HFFc6 (cell line): ENCODE results near the gene CAPN13. TPM values are rescaled to one million over a fixed set of nuclear protein-coding genes. Genes with fewer than 3 reads are reported as not detected.

Experiments used
- DNase-seq: peaks from one replicate; pipeline ENCODE4 v3.0.0-alpha.2; 2018
- H3K27ac Mint-ChIP-seq: 2 replicates; pipeline ENCODE4 v1.8.0; 2020; ENCODE audit warnings: mild to moderate bottlenecking, mixed read lengths
- H3K27me3 Mint-ChIP-seq: 2 replicates; pipeline ENCODE4 v1.8.0; 2021; ENCODE audit warnings: mild to moderate bottlenecking, moderate library complexity, mixed read lengths; ENCODE audit not compliant: insufficient read depth
- H3K36me3 Mint-ChIP-seq: 2 replicates; pipeline ENCODE4 v1.8.0; 2021; ENCODE audit warnings: low read depth, mixed read lengths
- H3K4me1 Mint-ChIP-seq: 2 replicates; pipeline ENCODE4 v1.8.0; 2020; ENCODE audit warnings: low read depth, mixed read lengths
- H3K4me3 Mint-ChIP-seq: 2 replicates; pipeline ENCODE4 v1.8.0; 2020; ENCODE audit warnings: mild to moderate bottlenecking, moderate library complexity, mixed read lengths
- H3K9me3 Mint-ChIP-seq: 2 replicates; pipeline ENCODE4 v1.8.0; 2020; ENCODE audit warnings: mild to moderate bottlenecking, mixed read lengths
- long read RNA-seq: library from polyadenylated mRNA; unstranded; transcript quantifications from one replicate; pipeline ENCODE4 v2.0.0, GENCODE V29; 2019
- total RNA-seq, 6 experiments: library from RNA; stranded (reverse); fragmentation: NEBNext Ultra II Directional; extraction: Animal tissue kit (Norgen Biotek cat#: 25700); gene quantifications; 2 replicates in 1 of 6; 3 replicates in 5 of 6; pipeline ENCODE4 v1.2.3, GENCODE V29; 2021
- TF ChIP-seq, protein P1 (sequence below): fragments of 200-600 bp; sonication (generic); IDR thresholded peaks from 2 replicates; pipeline ENCODE4 v1.5.0; 2021; ENCODE audit warnings: antibody characterized with exemption, mild to moderate bottlenecking

The CAPN13 gene, protein sequence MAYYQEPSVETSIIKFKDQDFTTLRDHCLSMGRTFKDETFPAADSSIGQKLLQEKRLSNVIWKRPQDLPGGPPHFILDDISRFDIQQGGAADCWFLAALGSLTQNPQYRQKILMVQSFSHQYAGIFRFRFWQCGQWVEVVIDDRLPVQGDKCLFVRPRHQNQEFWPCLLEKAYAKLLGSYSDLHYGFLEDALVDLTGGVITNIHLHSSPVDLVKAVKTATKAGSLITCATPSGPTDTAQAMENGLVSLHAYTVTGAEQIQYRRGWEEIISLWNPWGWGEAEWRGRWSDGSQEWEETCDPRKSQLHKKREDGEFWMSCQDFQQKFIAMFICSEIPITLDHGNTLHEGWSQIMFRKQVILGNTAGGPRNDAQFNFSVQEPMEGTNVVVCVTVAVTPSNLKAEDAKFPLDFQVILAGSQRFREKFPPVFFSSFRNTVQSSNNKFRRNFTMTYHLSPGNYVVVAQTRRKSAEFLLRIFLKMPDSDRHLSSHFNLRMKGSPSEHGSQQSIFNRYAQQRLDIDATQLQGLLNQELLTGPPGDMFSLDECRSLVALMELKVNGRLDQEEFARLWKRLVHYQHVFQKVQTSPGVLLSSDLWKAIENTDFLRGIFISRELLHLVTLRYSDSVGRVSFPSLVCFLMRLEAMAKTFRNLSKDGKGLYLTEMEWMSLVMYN
- total RNA-seq = not detected
- long read RNA-seq = 0 reads

GRCh38 chr2:30807249-30807648 is at the start of gene CAPN13:
Gene CAPN13, minus strand, starts transcription at chr2:30807446. Its CDS starts 20,121 bp downstream, at chr2:30787325.
- H3K9me3 Mint-ChIP-seq = peaks cover 2% of the 10 kb centered on the region; the same call in 1 of the 2 replicates
- TF ChIP-seq, protein P1, sequence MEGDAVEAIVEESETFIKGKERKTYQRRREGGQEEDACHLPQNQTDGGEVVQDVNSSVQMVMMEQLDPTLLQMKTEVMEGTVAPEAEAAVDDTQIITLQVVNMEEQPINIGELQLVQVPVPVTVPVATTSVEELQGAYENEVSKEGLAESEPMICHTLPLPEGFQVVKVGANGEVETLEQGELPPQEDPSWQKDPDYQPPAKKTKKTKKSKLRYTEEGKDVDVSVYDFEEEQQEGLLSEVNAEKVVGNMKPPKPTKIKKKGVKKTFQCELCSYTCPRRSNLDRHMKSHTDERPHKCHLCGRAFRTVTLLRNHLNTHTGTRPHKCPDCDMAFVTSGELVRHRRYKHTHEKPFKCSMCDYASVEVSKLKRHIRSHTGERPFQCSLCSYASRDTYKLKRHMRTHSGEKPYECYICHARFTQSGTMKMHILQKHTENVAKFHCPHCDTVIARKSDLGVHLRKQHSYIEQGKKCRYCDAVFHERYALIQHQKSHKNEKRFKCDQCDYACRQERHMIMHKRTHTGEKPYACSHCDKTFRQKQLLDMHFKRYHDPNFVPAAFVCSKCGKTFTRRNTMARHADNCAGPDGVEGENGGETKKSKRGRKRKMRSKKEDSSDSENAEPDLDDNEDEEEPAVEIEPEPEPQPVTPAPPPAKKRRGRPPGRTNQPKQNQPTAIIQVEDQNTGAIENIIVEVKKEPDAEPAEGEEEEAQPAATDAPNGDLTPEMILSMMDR = no peak
- no peaks in the 10 kb centered on the region; the same call in none of the 2 replicates for H3K27me3 Mint-ChIP-seq
- no peaks in the 10 kb centered on the region for H3K36me3 Mint-ChIP-seq
- H3K27ac Mint-ChIP-seq = no peak within 1 kb of the TSS
- DNase-seq = no peak
- no peaks in the 10 kb centered on the region for H3K4me1 Mint-ChIP-seq
- H3K4me3 Mint-ChIP-seq = no peak within 1 kb of the TSS

DNA sequence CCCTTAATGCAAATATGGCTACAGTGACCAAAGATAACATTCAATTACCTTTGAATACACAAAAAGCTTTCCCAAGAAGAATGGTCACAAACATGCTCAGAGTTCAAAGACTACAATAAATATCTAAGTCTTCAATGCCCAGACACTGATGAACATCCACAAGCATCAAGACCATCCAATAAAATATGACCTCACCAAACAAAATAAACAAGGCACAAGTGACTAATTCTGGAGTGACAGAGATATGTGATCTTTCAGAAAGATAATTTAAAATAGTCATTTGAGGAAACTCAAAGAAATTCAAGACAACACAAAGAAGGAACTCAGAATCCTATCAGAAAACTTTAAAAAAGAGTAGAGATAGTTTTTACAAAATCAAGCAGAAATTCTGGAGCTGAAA is 40.6 kb upstream of the CAPN13 start:
- no peaks in the 10 kb centered on the region; the same call in none of the 2 replicates for H3K27me3 Mint-ChIP-seq
- no peak overlapping the region for H3K4me3 Mint-ChIP-seq
- no peak for DNase-seq
- no peak overlapping the region for H3K27ac Mint-ChIP-seq
- TF ChIP-seq, protein P1 = no peak
- H3K4me1 Mint-ChIP-seq = no peaks in the 10 kb centered on the region
- H3K36me3 Mint-ChIP-seq = no peaks in the 10 kb centered on the region
- peaks cover 18% of the 10 kb centered on the region; the same call in 1 of the 2 replicates for H3K9me3 Mint-ChIP-seq

DNA sequence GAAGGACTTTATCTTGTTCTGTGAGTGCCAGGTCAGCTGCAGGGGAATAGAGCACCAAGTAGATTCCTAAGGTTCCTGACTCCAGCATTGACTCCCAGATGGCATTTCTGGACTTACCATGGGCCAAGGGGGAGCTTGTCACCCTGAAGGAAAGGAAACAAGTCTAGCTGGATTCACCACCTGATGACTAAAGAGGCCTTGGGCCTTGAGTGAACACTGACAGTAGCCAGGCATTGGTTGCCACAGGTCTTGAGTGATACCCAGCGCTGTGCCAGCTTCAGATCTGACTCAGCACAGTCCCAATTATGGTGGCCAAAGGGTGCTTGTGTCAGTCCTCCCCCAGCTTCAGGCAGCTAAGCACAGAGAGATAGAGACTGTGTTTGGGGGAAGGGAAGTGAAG is 40.1 kb upstream of the CAPN13 start:
- H3K4me1 Mint-ChIP-seq = no peaks in the 10 kb centered on the region
- H3K4me3 Mint-ChIP-seq = no peak overlapping the region
- TF ChIP-seq, protein P1 = no peak
- peaks cover 18% of the 10 kb centered on the region; the same call in 1 of the 2 replicates for H3K9me3 Mint-ChIP-seq
- no peaks in the 10 kb centered on the region; the same call in none of the 2 replicates for H3K27me3 Mint-ChIP-seq
- no peaks in the 10 kb centered on the region for H3K36me3 Mint-ChIP-seq
- H3K27ac Mint-ChIP-seq = no peak overlapping the region
- no peak for DNase-seq

- TF ChIP-seq, protein P1 = no peak
- no peak for DNase-seq
- Mint-ChIP-seq H3K36me3 (no peaks in the 10 kb centered on the region), H3K4me3 (no peak overlapping the region), H3K27me3 (no peaks in the 10 kb centered on the region), H3K4me1 (no peaks in the 10 kb centered on the region), H3K27ac (no peak overlapping the region), H3K9me3 (peaks cover 25% of the 10 kb centered on the region)
Observed at GRCh38 chr2:30828586-30828985, 21.3 kb upstream of the CAPN13 start.

GRCh38 chr2:30826916-30827315 is 19.7 kb upstream of the CAPN13 start:
- H3K27ac Mint-ChIP-seq = no peak overlapping the region
- TF ChIP-seq, protein P1 = no peak
- peaks cover 25% of the 10 kb centered on the region for H3K9me3 Mint-ChIP-seq
- DNase-seq = no peak
- H3K36me3 Mint-ChIP-seq = no peaks in the 10 kb centered on the region
- H3K4me3 Mint-ChIP-seq = no peak overlapping the region
- no peaks in the 10 kb centered on the region for H3K27me3 Mint-ChIP-seq
- H3K4me1 Mint-ChIP-seq = no peaks in the 10 kb centered on the region
